GM18499 (cell line): Measurements from ENCODE around the gene WDFY2.
A peak's percentile ranks its signal among the peaks of the same experiment; 100 is the strongest.

Source experiments
- ATAC-seq: cut with Tn5 transposase; IDR thresholded peaks from one replicate; pipeline ENCODE4 v1.9.1; 2021; ENCODE audit warnings: moderate number of reproducible peaks; ENCODE audit not compliant: insufficient read depth, unreplicated experiment

WDFY2 gene

DNA sequence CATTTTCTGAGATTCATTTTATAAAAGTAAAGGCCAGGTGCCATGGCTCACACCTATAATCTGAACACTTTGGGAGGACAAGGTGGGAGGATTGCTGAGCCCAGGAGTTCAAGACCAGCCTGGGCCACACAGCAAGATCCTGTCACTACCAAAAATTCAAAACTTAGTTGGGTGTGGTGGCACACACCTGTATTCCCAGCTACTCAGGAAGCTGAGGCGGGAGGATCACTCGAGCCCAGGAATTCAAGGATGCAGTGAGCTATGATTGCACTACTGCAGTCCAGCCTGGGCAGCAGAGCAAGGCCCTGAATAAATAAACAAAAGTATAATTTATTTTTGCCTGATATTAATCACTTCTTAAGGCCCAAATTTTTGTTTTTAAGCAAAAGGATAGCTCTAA lies 179.2 kb downstream of the WDFY2 start:
- no peak for ATAC-seq

DNA sequence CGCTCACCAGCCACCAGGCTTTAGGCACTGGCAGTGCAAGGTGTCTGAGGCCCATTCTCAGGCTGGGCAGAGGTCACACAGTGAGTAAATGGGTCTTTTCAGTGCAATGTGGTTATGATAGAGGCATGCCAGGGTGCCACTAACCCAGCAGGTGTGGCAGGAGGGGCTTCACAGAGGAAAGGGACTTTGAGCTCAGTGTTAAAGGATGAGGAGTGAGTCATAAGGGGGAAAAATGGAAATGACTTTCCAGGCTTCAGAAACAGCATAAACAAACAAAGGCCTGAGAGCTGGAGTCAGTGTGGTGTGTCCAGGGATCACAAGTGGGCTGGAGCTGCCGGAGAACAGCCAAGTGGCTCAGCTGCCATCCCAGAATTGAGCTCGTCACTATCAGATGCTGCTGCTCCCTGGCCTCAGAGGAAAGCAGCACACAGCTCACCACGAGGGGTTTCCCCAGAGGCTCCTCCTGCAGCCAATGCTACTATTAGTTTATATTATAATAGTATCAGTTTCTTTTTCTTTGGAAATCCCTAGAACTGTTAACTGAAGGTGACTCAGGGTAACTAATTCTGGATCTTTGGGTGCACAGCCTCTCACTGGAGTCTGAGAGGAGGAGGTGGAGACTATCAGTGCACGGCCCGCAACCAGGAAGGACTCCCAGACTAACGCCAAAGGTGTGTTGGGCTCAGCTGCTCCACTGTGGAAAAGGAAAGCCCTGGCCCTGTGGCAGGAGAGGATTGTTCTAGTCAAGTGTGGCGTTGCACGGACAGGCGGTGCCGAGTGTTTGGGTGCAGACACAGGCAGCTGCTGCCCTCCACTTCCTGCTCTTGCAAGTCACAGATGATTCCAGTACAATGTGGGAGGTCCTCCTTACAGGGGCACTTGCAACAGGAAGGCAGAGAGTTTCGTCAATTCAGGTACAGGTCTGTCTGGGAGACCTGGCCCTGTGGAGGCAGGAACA lies 180.2 kb downstream of the WDFY2 start:
- peak; percentile 64 for ATAC-seq

DNA sequence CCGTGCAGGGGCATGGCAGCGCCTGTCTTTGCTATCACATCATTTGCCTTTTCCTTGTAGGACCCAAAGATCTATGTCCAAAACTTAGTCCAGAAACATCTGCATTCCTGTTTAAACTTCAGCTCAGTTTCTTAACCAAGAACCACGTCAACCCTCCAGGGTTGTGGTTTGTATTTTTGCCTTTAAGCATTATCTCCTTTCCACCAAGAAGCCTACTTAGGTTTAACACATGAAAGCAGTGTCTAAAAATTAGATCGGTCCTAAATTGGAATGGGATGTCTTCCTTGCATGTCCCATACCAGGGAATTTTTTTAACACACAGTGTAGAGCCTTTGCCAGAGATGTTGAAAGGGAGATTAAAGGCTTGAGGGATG lies 180.9 kb downstream of the WDFY2 start:
- no peak for ATAC-seq

DNA sequence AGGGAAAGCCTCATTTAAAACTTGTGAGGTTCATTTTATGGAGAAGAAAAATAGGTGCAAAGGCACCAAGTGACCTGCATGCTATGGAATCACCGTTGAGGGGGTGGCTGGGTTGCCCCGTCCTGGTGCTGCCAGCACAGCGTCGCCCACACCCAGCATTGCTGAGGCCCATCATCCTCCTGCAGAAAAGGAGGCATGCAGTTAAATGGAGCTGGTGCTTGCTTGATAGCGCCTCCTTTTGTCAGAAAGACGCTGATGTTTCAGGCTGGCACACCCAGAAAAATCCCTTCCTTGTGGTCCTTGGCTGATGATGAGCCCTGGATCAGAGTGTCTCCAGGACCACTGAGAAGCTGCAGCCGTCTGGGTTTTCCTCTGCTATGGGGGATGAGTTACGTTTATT lies 182.8 kb downstream of the WDFY2 start:
- no peak for ATAC-seq

DNA sequence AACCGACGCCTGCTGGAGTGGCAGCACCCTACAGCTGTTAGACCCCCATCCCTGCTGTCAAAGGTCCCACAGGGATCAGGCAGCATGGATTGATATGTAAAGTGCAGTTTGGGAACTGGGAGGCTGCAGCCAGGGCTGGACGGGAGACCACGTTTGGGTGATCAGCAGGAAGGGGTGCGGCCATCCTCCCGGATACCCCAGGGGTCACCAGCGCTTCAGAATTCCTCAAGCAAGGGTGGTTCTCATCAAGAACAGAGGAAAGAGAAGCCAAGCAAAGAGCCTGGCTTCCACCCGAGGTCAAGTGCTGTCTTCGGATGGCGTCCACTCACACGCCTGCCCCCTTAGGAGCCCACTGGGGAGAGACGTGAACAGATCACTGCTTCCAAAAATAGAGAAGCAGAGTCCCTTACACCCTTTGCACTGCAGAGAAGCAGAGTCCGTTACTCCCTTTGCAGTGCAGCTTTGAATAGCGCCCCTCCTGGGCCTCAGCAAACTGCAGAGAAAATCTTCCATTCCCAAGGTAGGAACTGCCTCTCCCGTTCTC lies 184.2 kb downstream of the WDFY2 start:
- no peak for ATAC-seq

DNA sequence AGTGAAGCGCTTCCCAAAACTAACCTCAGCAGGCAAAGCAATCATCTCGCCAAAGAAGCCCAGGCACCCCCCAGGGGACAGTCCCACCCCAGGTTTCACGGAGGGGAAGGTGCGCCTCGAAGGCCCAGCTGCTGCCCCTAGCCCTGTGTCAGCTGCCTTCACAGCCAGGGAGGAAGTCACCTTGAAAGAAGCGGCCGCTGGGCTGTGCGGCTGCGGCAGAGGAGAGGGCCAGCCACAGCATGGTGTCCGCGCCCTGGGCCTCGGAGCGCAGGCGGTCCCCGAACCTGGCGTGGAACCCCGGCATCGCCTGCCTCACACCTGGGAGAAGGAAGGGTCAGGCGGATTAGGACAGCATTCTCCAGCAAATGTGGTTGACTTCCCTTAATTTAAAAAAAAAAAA lies 184.7 kb downstream of the WDFY2 start:
- ATAC-seq, result no peak

DNA sequence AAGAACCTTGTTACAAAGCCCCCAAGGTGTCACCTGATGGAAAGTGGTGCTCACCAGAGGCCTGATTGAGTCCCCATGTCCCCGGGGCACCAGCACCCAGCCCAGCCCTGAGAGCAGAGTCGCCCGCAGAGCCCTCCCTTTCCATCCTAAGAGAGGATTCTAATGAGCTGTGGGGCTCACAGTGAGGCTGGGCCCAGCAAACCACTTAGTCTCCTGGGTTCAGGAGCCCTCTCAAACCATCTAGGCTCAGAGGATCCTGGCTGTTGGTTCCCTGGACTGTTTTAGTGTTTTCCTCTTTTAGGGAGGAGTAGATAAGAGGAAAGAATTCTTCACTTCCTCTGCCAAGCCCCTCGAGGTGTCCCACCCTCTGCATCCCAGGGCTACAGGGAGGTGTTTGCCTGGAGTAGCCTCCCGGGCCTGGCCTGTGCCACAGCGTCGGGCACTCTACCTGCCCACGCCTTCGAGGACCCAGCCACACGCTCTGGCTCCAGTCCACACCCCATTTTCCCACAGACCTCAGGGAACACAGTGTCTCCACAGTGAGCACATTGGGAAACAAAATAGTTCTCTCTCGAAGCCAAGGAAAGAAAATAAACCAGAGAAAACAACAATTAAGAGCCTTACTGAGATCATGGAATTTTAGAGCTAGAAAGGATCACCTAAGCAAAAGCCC lies 185.3 kb downstream of the WDFY2 start:
- ATAC-seq, result no peak

DNA sequence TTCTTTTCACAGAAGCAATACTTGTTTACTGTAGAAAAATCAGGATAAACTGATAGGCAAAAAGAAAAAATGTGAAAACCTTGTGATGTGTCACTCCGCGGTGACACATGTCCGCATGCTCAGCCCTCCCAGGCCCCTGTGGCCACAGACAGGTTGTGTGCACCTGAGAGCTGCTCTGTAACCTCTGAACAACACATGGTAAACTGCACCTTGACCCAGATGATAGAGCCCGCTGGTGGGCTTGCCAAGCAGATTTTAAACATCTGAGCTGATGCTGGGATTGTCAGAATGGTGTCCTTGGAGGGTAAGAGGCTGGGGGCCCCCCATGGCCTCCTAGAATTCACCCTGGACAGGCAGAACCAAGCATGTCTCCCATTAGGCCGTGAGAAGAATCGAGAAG lies 185.9 kb downstream of the WDFY2 start:
- no peak for ATAC-seq

DNA sequence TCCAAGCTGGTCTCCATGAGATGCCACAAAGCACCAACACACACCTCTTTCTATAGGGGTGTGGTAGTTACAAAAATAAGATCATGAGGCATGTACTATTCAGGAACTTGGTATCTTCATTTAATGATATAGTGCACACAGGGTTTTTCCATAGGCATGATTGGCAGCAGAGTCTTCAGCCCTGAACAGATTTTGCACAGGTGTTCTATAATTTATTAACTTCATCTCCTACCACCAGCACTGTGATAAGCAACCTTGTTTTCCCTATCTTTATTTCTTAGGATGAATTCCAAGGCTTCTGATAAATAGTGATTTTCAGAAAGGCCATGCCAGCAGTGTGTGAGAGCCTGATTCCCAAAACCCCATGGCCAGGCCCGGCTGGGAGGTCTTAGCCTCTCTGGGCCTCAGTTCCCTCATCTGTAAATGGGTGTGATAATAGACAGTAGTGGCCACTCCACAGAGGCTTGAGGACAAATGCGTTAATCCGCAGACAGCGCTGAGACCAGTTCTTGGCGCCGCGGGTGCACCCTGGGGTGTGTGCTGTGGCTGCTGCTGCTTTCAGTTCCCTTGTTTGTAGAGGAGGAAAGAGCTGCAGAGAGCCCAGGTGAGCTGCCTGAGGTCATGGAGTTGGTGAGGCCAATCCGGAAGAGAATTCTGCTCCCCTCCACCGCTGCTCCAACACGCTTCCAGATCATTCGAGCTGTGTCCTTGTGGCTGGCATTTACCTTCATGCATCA lies 186.6 kb downstream of the WDFY2 start:
- ATAC-seq, result no peak

DNA sequence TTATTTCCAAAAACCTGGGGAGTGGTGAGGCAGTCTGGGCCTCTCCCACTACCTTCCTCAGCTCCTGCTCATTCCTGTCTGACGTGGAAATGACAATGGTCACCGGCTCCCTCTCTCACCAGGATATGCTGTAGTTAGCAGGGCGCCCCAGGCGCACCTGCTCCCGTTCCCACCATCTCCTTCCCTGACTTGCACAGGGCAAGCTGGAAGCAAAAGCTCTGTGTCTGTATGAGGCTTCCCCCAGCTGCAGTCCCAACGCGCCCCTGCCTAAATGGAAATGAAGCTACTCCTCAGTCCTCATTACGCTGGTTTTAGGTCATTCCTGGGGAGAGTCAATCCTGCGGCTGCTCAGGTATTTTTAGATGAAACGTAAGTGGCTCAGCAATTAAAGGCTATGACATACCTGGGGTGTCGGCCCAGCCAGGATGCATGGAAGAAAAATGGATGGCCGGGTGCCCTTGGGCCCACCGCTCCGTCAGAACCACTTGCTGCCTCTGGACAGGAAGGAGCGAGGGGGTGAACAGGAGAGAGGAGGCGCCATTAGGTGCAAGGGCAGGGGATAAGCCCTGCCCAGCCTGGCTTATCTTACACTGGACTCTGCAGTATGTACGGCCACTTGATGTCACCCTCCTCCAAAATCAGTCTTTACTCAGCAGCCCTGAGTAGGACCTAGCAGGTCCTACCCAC lies 187.3 kb downstream of the WDFY2 start:
- ATAC-seq, result no peak

DNA sequence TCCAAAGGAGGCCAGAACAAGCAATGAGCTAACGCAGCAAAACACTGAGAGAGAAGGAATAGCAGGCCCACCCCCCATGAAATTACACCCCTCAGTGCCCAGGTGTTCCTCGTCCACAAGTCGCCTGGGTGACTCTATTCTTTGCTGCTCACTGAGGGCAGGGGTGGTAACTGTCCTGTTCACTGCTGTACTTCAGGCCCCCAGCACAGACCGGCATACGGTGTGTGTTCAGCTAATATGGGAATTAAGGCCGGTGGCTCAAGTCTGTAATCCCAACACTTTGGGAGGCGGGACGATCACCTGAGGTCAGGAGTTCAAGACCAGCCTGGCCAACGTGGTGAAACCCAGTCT lies 187.8 kb downstream of the WDFY2 start:
- ATAC-seq, result no peak

DNA sequence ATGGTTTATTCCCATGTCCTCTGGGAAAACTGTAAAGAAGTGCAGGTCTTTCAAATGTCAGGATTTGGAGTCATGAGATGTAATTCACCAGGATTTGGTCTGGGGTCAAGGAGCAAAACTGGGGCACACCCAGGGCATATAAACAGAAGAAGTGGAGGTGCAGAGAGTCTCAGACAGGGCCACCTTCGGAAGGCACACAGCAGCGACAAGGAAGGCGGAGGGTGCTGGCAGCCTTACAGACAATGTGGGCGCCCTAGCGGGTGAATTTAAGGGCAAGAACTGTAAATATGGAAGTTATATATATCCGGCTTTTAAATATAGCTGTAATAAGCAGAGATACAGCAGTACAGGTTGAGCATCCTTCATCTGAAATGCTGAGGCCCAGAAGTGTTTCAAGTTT lies 188.5 kb downstream of the WDFY2 start:
- no peak for ATAC-seq

DNA sequence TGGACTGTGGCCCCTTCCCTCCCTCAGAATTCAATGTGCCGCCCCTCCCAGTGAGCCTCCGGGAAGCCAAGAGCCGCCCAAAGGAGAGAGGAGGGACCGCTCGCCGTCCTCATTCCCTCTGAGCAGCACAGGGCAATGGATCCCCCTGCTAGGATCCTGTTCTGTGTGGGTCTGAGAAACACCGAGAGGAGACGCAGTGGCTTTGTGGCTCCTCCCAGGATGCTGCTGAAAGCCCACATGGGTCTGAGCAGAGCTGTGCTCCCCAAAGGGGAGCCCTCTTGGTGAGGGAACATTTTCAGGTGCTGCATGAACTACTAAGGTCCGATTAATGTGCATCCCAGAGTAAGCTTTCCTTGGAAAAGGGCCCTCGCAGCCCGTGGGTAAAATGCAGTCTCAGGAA lies 189.3 kb downstream of the WDFY2 start:
- no peak for ATAC-seq

DNA sequence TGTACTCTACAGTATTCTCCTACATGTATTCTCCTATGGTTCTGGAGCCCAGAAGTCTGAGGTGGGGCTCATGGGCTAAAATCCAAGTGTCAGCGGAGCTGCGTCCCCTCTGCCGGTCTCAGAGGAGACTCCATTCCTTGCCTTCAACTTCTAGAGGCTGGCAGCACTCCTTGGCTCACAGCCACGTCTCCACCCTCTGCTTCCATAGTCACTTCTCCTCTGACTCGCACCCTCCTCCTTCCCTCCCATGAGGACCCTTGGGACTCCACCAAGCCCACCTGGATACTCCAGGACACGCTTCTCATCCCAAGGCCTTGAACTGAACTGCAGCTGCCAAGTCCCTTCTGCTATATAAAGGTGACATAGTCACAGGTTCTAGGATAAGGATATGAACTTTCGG lies 191.9 kb downstream of the WDFY2 start:
- no peak for ATAC-seq

DNA sequence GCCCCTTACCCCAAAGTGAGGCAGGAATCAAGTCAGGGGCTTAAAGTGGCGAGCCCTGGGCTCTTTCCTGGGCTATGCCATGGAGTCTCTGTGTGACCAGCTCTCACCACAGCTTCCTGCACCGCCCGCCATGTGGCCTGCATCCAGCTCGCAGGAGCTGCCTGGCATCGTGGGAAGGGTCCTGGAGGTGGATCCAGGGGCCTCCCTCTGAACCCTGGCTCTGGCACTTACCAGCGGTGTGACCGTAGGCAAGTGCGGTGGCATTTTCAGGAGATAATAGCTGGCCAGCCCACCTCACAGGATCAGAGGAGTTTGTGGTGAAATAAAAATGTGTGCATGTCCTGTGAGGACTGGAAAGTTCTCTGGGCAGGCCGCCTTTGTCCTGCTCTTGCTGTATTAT lies 193.7 kb downstream of the WDFY2 start:
- ATAC-seq, result no peak

DNA sequence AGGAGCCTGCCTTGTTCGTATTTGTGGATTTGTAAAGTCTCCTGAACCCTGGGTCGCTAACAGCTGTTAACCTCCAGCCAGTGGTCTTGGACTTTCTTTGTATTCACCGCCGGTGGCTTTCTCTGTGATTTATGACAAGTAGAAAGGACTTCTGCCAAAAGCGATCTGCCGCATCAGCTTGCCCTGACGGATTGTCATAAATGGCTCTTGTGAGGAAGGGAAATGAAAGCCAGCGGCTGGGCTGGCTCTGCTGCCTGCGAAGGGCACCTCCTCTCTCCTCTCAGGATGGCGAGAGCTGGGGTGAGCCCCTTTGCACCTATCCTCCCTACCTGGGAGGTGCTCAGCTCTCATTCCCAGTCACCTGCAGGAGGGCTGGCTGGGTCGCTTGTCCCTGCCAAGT lies 194.1 kb downstream of the WDFY2 start:
- ATAC-seq, result no peak

DNA sequence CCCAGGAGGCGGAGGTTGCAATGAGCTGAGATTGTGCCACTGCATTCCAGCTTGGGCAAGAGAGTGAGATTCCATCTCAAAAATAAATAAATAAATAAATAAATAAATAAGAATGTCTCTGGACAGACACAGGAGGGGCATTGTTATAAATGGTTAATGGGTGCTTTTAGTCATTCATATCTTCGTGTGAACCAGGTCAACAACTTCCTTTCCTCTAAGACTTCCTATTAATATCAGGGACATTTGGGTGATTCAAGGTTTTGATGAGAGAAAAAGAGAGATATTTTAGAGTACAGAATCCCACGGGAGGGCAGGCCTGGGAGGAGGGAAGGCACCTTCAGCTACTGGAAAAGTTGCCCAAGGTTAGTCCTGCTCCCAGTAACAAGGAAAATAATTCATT lies 195.8 kb downstream of the WDFY2 start:
- no peak for ATAC-seq

DNA sequence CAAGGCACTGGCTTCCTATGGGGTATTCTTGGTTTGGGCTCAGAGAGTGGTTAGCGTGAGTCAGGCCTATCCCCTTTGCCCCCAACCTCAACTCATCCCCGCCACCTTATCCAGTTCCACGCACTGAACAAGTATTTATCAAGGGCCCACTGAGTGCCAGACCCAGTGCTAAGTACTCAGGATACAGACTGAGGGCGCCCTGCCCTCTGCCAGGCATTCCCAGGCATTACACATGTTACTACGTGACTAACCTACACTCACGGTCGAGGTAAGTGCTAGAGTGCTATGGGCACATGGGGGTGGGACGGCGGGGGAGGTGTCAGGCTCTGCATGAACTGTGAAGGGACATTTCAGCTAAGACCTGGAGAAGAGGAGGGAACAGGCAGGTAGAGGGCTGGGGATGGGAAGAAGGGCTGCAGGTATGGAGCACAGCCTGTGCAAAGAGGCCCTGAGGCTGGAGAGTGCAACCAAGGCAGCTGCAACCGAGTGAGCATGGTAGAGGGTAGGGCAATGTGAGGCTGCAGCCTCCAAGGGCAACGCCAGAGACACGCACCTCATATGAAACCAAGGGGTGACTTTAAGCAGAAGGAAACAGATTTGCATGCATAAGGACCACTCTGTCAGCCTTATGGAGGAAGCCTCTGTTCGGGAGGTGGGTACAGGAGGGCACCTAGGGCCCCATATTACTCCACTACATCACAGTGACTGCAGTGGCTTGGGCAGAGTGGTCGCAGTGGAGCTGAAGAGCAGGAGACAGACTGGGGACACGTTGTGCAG lies 197.2 kb downstream of the WDFY2 start:
- ATAC-seq, result no peak

DNA sequence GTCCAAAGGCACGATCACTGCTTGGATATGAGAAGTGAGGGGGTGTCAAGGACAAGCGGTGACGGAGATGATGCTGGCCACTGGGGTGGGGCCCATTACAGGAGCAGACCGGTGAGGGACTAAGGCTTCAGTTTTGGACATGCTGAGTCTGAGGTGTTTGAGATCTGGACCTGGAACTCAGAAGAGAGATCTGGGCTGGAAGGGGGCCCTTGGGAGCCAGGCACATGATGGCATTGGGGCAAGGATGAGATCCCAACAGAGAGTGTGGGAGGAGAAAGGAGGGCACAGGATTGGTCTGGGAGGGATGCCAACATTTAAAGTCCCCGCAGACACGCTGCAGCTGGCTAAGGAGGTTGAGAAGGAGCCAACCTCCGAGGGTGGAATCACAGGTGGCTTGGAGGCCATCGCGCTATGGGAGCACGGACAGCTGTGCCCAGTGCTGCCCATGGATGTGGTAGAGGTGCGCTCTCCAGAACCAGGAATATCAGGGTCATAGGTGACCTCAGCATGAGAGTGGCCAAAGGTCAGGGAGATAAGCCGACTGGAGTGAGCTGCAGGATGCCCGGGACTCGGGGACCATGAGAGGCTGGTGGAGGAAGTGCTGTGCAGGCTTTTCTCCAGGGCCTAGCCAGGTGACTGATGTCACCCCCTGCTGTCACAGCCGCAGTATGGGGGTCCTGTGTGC lies 197.9 kb downstream of the WDFY2 start:
- ATAC-seq, result no peak
